ENCODE data around the gene MRC1. TPM values are rescaled to one million over a fixed set of nuclear protein-coding genes. Genes with fewer than 3 reads are reported as not detected.
"Not testable (repeated sequence)": the region's sequence is repeated elsewhere in the genome, so short reads cannot be mapped to it uniquely, and the experiment has no call there.

Gene MRC1
- total and polyA plus RNA-seq, 2 donors (not counting 1 experiment from before 2014, with no cell fraction given): 0.12 TPM; not detected in 1

DNA sequence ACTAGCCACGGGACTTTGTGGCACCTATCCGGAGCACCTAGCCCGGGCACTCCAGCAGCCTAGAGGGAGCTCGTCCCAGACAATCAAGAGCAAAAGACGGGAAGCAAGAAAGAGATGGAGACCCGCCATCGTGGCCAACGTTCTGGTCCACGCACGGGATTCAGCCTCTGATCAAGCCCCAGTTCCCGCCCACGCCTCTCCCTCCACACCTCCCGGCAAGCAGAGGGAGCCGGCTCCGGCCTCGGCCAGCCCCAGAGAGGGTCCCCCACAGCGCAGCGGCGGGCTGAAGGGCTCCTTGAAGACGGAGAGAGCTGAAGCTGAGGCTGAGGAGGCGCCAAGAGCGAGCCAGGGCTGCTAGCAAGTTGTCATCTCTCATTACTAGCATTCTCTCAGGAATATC, 141.6 kb downstream of the MRC1 start:
- TF ChIP-seq, protein P1, sequence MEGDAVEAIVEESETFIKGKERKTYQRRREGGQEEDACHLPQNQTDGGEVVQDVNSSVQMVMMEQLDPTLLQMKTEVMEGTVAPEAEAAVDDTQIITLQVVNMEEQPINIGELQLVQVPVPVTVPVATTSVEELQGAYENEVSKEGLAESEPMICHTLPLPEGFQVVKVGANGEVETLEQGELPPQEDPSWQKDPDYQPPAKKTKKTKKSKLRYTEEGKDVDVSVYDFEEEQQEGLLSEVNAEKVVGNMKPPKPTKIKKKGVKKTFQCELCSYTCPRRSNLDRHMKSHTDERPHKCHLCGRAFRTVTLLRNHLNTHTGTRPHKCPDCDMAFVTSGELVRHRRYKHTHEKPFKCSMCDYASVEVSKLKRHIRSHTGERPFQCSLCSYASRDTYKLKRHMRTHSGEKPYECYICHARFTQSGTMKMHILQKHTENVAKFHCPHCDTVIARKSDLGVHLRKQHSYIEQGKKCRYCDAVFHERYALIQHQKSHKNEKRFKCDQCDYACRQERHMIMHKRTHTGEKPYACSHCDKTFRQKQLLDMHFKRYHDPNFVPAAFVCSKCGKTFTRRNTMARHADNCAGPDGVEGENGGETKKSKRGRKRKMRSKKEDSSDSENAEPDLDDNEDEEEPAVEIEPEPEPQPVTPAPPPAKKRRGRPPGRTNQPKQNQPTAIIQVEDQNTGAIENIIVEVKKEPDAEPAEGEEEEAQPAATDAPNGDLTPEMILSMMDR (IDR thresholded peaks at IDR 0.05): no peak
- no peak for TF ChIP-seq EZH2 (IDR thresholded peaks at IDR 0.05; ENCODE audit: borderline replicate concordance, insufficient read depth, low read depth, low read length, poor library complexity, severe bottlenecking)
- intact Hi-C loops (cut with micrococcal nuclease): no loop called here
- Mint-ChIP-seq H3K4me1 (no peaks in the 10 kb centered on the region), H3K27ac (no peak overlapping the region), H3K4me3 (no peak overlapping the region), H3K9me3 (ENCODE audit: insufficient read depth) (peaks cover 3% of the 10 kb centered on the region), H3K27me3 (peaks cover 3% of the 10 kb centered on the region)
- no peaks in the 10 kb centered on the region for H3K4me1 ChIP-seq (ENCODE audit: control insufficient read depth in 2 of 2, insufficient read depth in 2 of 2, low read length in 2 of 2)
- no peaks in the 10 kb centered on the region for H3K27me3 ChIP-seq (replicated peaks in 1 of 4; ENCODE audit: control extremely low read depth in 1 of 4, control insufficient read depth in 3 of 4, insufficient read depth in 4 of 4, low read length in 3 of 4)
- CTCF ChIA-PET: no interaction called here
- WGBS (ENCODE audit: insufficient coverage): 89% methylated on average over 19 of the region's 22 CpGs
- DNase-seq (no peak), ATAC-seq (ENCODE audit: low read depth) (no peak)
- H3K36me3 ChIP-seq (replicated peaks in 1 of 2; ENCODE audit: control extremely low read depth in 1 of 2, control insufficient read depth in 1 of 2, extremely low read depth in 1 of 2, insufficient read depth in 2 of 2, low read length in 1 of 2): no peaks in the 10 kb centered on the region
- H3K79me2 ChIP-seq (ENCODE audit: control insufficient read depth, insufficient read depth, low read length): no peaks in the 10 kb centered on the region
- H2AFZ ChIP-seq (ENCODE audit: insufficient read depth, low read depth, low read length, poor library complexity, severe bottlenecking): no peak overlapping the region
- peaks cover 0 to 7% (median 0%) of the 10 kb centered on the region in 3 donors for H3K9me3 ChIP-seq (ENCODE audit: control extremely low read depth in 1 of 3, control insufficient read depth in 2 of 3, insufficient read depth in 1 of 3, low read length in 2 of 3)
- H3K4me3 ChIP-seq (ENCODE audit: control extremely low read depth in 1 of 5, extremely low read depth in 1 of 5, insufficient read depth in 1 of 5, low read depth in 2 of 5, low read length in 4 of 5): no peak overlapping the region
- H3K27ac ChIP-seq (ENCODE audit: low read length in 2 of 2): no peak overlapping the region
- no peaks in the 10 kb centered on the region for H4K20me1 ChIP-seq (ENCODE audit: control insufficient read depth, insufficient read depth, low read length, poor library complexity, severe bottlenecking)
- H3K4me2 ChIP-seq (replicated peaks; ENCODE audit: low read depth, low read length, poor library complexity, severe bottlenecking): no peak overlapping the region
- POLR2A ChIA-PET: no interaction called here
- H3K9ac ChIP-seq (ENCODE audit: low read length): no peak overlapping the region

GRCh38 chr10:17951868-17952371, 142.8 kb downstream of the MRC1 start, which contains the start of gene SLC39A12:
TSS of gene SLC39A12 (plus strand) at chr10:17951918. CDS start at chr10:17953277, 1,359 bp downstream.
- WGBS (ENCODE audit: insufficient coverage): no CpG with 5 or more reads among the region's 3 CpGs
- no peak within 1 kb of the TSS for H3K27ac Mint-ChIP-seq
- POLR2A ChIA-PET: no interaction called here

GRCh38 chr10:17954372-17954771, 145.2 kb downstream of the MRC1 start:
- not testable (repeated sequence) for H3K4me3 Mint-ChIP-seq
- 94% methylated on average over 2 of the region's 10 CpGs for WGBS (ENCODE audit: insufficient coverage)

More at GRCh38 chr10:17951868-17952371, 142.8 kb downstream of the MRC1 start, which contains the start of gene SLC39A12:
- no peaks in the 10 kb centered on the region for H3K79me2 ChIP-seq (ENCODE audit: control insufficient read depth, insufficient read depth, low read length)
- H3K27ac ChIP-seq (ENCODE audit: low read length in 2 of 2): no peak within 1 kb of the TSS
- no peak within 1 kb of the TSS for H3K4me2 ChIP-seq (replicated peaks; ENCODE audit: low read depth, low read length, poor library complexity, severe bottlenecking)
- no peak within 1 kb of the TSS for H3K4me3 Mint-ChIP-seq
- no peak within 1 kb of the TSS for H3K4me3 ChIP-seq (ENCODE audit: control extremely low read depth in 1 of 5, extremely low read depth in 1 of 5, insufficient read depth in 1 of 5, low read depth in 2 of 5, low read length in 4 of 5)
- no peak within 1 kb of the TSS for H2AFZ ChIP-seq (ENCODE audit: insufficient read depth, low read depth, low read length, poor library complexity, severe bottlenecking)
- peaks cover 8% of the 10 kb centered on the region for H3K27me3 Mint-ChIP-seq
- H3K9me3 Mint-ChIP-seq (ENCODE audit: insufficient read depth): peaks cover 3% of the 10 kb centered on the region
- no peaks in the 10 kb centered on the region for H3K4me1 ChIP-seq (ENCODE audit: control insufficient read depth in 2 of 2, insufficient read depth in 2 of 2, low read length in 2 of 2)
- H3K27me3 ChIP-seq (replicated peaks in 1 of 4; ENCODE audit: control extremely low read depth in 1 of 4, control insufficient read depth in 3 of 4, insufficient read depth in 4 of 4, low read length in 3 of 4): no peaks in the 10 kb centered on the region
- CTCF ChIA-PET: no interaction called here
- no peak within 1 kb of the TSS for H3K9ac ChIP-seq (ENCODE audit: low read length)
- TF ChIP-seq, protein P1 (IDR thresholded peaks at IDR 0.05): no peak
- TF ChIP-seq EZH2 (IDR thresholded peaks at IDR 0.05; ENCODE audit: borderline replicate concordance, insufficient read depth, low read depth, low read length, poor library complexity, severe bottlenecking): no peak
- ATAC-seq (ENCODE audit: low read depth) (no peak), DNase-seq (no peak)
- H3K4me1 Mint-ChIP-seq: no peaks in the 10 kb centered on the region
- H3K9me3 ChIP-seq (ENCODE audit: control extremely low read depth in 1 of 3, control insufficient read depth in 2 of 3, insufficient read depth in 1 of 3, low read length in 2 of 3): peaks cover 0 to 7% (median 0%) of the 10 kb centered on the region in 3 donors
- no peaks in the 10 kb centered on the region for H3K36me3 ChIP-seq (replicated peaks in 1 of 2; ENCODE audit: control extremely low read depth in 1 of 2, control insufficient read depth in 1 of 2, extremely low read depth in 1 of 2, insufficient read depth in 2 of 2, low read length in 1 of 2)
- intact Hi-C loops (cut with micrococcal nuclease): no loop called here
- H4K20me1 ChIP-seq (ENCODE audit: control insufficient read depth, insufficient read depth, low read length, poor library complexity, severe bottlenecking): no peaks in the 10 kb centered on the region

More at GRCh38 chr10:17954372-17954771, 145.2 kb downstream of the MRC1 start:
- H3K27me3 ChIP-seq (replicated peaks in 1 of 4; ENCODE audit: control extremely low read depth in 1 of 4, control insufficient read depth in 3 of 4, insufficient read depth in 4 of 4, low read length in 3 of 4); POLR2A ChIA-PET; H3K4me1 Mint-ChIP-seq; H4K20me1 ChIP-seq (ENCODE audit: control insufficient read depth, insufficient read depth, low read length, poor library complexity, severe bottlenecking); H3K9me3 Mint-ChIP-seq (ENCODE audit: insufficient read depth); H3K9me3 ChIP-seq (ENCODE audit: control extremely low read depth in 1 of 3, control insufficient read depth in 2 of 3, insufficient read depth in 1 of 3, low read length in 2 of 3); H3K27ac ChIP-seq (ENCODE audit: low read length in 2 of 2); H3K27ac Mint-ChIP-seq; H3K4me2 ChIP-seq (replicated peaks; ENCODE audit: low read depth, low read length, poor library complexity, severe bottlenecking); CTCF ChIA-PET; H3K4me3 ChIP-seq (ENCODE audit: control extremely low read depth in 1 of 5, extremely low read depth in 1 of 5, insufficient read depth in 1 of 5, low read depth in 2 of 5, low read length in 4 of 5); H3K36me3 ChIP-seq (replicated peaks in 1 of 2; ENCODE audit: control extremely low read depth in 1 of 2, control insufficient read depth in 1 of 2, extremely low read depth in 1 of 2, insufficient read depth in 2 of 2, low read length in 1 of 2); H3K79me2 ChIP-seq (ENCODE audit: control insufficient read depth, insufficient read depth, low read length); intact Hi-C loops (cut with micrococcal nuclease); H2AFZ ChIP-seq (ENCODE audit: insufficient read depth, low read depth, low read length, poor library complexity, severe bottlenecking); DNase-seq; H3K27me3 Mint-ChIP-seq; ATAC-seq (ENCODE audit: low read depth); H3K9ac ChIP-seq (ENCODE audit: low read length); H3K4me1 ChIP-seq (ENCODE audit: control insufficient read depth in 2 of 2, insufficient read depth in 2 of 2, low read length in 2 of 2): not testable (repeated sequence)

All from B cell (primary cell).